ENCODE results near the gene OR51M1.
"Not testable (repeated sequence)": the region's sequence is repeated elsewhere in the genome, so short reads cannot be mapped to it uniquely, and the experiment has no call there.

OR51M1 gene

GRCh38 chr11:5383576-5383975 lies at the start of gene OR51M1:
OR51M1 (plus strand) TSS chr11:5383812; CDS start chr11:5389399, 5,587 bp downstream.
- in situ Hi-C loops (cut with HindIII; ENCODE audit: low pct_ligation_motif_present, low pct_unique_long_range_greater_than_20kb, low sequenced_read_pairs), result no loop called here
- DNase-seq, result no peak

DNA sequence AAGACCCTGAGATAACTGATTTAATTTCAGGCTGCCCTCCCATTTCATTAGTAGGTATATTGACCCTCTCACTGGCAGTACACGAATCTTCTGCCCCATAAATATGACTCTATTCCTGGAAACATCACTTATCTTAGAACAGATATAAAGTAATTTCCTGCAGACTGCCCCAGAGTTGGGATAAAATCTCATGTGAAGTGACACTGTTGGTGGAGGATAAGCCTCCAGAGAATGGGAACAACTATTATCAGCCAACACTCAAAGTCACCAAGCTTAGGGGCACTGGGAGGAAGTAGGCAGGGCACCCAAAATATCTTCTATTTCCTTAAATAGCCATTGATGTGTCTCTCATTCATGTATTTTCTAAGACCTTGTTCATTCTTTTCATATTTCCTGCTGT lies 48.4 kb upstream of the OR51M1 start:
- in situ Hi-C loops (cut with HindIII; ENCODE audit: low pct_ligation_motif_present, low pct_unique_long_range_greater_than_20kb, low sequenced_read_pairs), result no loop called here
- no peak for DNase-seq

DNA sequence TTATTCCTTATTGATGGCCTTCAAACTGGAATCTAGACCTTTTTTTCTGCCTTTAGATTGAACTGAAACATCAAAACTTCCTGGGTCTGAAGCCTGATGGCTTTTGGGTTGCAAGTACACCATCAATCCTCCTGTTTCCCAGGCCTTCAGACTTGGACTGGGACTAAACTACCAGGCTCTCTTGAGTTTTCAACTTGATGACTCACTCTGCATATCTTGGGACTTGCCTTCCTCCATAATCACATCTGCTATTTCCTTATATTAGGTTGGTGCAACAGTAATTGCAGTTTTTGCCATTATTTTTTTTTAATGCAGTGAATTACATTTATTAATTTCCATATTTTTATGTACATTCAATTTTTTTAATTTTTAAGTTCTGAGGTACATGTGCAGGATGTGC lies 47.3 kb upstream of the OR51M1 start:
- in situ Hi-C loops (cut with HindIII; ENCODE audit: low pct_ligation_motif_present, low pct_unique_long_range_greater_than_20kb, low sequenced_read_pairs), result no loop called here
- DNase-seq, result no peak

DNA sequence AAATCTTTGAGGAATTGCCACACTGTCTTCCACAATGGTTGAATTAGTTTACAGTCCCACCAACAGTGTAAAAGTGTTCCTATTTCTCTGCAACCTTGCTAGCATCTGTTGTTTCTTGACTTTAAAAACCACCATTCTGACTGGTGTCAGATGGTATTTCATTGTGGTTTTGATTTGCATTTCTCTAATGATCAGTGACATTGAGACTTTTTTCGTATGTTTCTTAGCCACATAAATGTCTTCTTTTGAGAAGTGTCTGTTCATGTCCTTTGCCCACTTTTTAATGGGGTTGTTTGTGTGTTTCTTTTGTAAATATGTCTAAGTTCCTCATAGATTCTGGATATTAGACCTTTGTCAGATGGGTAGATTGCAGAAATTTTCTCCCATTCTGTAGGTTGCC lies 46.4 kb upstream of the OR51M1 start:
- in situ Hi-C loops (cut with HindIII; ENCODE audit: low pct_ligation_motif_present, low pct_unique_long_range_greater_than_20kb, low sequenced_read_pairs); DNase-seq: not testable (repeated sequence)

- in situ Hi-C loops (cut with HindIII; ENCODE audit: low pct_ligation_motif_present, low pct_unique_long_range_greater_than_20kb, low sequenced_read_pairs), result no loop called here
- no peak for DNase-seq
Measured at GRCh38 chr11:5339771-5340322, 43.8 kb upstream of the OR51M1 start.

DNA sequence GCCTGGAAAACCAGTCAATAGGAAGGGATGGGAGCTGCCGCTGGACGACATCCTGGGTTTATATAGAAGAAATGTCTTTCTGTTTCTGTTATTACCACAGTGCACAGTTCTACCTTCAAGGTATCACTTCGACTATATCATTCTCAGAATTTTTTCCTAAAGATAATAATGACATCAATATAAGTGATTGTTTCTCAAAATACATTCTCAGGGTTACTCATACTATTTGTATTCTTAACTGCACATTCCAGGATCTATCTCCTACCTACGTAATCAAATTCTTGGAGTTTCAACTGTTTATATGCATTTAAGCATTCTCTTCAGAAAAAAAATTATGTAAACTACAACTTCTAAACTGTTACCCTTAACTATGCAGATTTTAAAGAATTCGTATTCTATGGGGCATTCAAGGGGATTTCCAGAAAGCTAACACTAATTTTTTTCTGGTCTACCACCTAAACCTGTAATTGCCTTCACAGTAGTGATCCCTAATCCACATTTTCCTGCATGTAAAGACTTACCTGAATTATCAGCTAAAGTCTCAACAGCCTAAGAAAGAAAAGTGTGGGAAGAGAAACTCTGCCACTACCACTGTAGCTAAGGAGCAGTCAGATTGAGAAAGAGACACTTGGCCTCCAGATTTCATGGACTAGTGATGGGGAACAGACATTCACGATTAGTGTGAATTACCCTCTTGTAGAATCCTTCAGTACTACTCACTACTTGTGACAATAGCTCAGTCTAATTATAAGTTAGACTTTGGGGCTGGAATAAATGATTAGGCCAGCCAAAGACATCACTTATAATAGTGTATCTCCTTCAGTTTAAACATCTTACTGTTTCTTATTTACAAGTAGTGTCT lies 39.9 kb upstream of the OR51M1 start, which contains the start of gene OR51B5:
OR51B5 (minus strand) TSS at position 51 of the 862 bp plus-strand sequence; CDS start at position 51, 0 bp downstream.
- in situ Hi-C loops (cut with HindIII; ENCODE audit: low pct_ligation_motif_present, low pct_unique_long_range_greater_than_20kb, low sequenced_read_pairs), result no loop called here
- no peak for DNase-seq

- no peak for DNase-seq
- in situ Hi-C loops (cut with HindIII; ENCODE audit: low pct_ligation_motif_present, low pct_unique_long_range_greater_than_20kb, low sequenced_read_pairs), result no loop called here
Measured at GRCh38 chr11:5345831-5346230, 37.8 kb upstream of the OR51M1 start.

DNA sequence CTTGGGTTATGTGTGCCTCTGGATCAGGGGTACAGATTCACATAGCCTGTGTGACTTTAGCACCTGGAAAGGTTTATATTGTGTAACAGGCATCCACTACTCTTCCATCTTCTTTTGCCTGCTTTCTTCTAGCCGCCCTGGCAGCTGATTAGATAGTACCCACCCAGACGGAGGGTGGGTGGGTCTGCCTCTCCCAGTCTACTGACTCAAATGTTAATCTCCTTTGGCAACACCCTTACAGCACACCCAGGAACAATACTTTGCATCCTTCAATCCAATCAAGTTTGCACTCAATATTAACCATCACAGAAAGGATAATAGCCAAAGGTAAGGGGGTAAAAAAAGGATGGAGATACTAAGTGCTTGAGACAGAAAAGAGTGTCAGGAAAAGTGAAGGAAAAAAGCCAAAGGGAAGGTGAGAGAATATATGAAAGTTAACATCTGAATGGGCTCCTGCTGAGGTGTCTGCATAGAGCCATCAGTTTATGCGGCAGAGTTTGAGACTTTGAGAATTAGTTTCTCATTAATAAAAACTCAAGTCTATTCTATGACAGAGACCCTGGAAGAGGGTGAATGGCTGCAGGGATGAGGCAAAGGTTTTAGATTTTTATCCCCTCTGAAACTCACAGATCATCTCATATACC lies 34.9 kb upstream of the OR51M1 start:
- in situ Hi-C loops (cut with HindIII; ENCODE audit: low pct_ligation_motif_present, low pct_unique_long_range_greater_than_20kb, low sequenced_read_pairs), result no loop called here
- DNase-seq, result no peak

DNA sequence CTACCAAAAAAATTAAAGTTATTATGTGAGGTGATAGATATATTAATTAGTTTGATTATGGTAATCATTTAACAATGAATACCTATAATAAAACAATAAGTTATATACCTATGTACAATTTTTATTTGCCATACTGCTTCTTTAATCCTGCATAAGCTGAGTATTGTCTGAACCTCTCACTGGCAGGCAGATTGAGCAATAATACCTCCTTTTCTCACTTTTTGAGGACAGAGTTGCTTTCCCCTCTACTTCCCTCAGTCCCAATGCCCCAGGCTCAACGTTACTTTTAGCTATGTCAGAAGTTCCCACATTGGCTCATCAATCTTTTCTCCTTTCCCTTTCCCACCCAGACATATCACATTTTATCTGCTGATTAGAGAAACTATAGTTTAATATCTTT lies 34.1 kb upstream of the OR51M1 start:
- DNase-seq, result no peak
- in situ Hi-C loops (cut with HindIII; ENCODE audit: low pct_ligation_motif_present, low pct_unique_long_range_greater_than_20kb, low sequenced_read_pairs), result no loop called here

DNA sequence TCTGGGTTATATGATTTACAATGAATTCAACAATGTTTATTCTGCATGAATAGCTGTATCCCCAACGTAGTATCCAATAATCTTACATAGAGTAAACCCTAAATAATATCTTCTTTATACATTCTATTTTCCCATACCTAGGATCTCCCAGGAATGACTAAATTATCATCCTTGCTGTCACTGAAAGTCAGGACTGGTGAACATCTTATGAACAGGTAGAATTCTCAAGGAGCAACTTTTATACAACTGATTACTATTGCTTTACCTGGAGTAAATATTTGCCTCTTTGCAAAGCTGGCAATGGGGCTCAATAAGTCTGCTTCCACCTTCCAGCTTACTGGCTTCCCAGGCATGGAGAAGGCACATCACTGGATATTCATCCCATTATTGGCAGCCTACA lies 32.4 kb upstream of the OR51M1 start, which contains the start of gene OR51B6:
OR51B6 (plus strand) TSS at position 301 of the 400 bp plus-strand sequence; CDS start at position 301, 0 bp downstream.
- no peak for DNase-seq
- in situ Hi-C loops (cut with HindIII; ENCODE audit: low pct_ligation_motif_present, low pct_unique_long_range_greater_than_20kb, low sequenced_read_pairs), result no loop called here

DNA sequence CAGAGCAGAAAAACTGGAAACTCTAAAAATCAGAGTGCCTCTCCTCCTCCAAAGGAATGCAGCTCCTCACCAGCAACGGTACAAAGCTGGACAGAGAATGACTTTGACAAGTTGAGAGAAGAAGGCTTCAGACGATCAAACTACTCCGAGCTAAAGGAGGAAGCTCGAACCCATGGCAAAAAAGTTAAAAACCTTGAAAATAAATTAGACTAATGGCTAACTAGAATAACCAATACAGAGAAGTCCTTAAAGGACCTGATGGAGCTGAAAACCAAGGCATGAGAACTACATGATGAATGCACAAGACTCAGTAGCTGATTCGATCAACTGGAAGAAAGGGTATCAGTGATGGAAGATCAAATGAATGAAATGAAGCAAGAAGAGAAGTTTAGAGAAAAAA lies 27.6 kb upstream of the OR51M1 start:
- in situ Hi-C loops (cut with HindIII; ENCODE audit: low pct_ligation_motif_present, low pct_unique_long_range_greater_than_20kb, low sequenced_read_pairs); DNase-seq: not testable (repeated sequence)

GRCh38 chr11:5362017-5362625 lies 21.5 kb upstream of the OR51M1 start:
- DNase-seq, result no peak
- in situ Hi-C loops (cut with HindIII; ENCODE audit: low pct_ligation_motif_present, low pct_unique_long_range_greater_than_20kb, low sequenced_read_pairs), result no loop called here

DNA sequence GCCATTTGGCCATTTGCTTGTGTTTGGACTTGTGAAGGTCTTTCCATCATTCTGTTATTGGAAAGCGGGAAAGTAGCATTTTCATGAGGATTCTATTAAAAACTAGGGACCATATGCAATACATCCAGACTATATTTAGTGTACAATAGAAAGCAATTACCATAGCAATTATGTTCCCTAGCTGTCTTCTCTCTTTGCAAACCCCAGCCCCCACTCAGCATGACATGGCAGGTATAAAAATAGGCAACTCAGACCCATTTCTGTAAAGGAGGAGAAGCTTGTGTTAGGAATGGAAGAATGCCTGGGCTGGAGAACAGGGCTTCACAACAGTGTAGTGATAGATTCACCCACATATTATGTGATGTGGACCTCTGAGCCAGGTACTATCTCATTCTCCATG lies 19.9 kb upstream of the OR51M1 start:
- in situ Hi-C loops (cut with HindIII; ENCODE audit: low pct_ligation_motif_present, low pct_unique_long_range_greater_than_20kb, low sequenced_read_pairs), result no loop called here
- no peak for DNase-seq

GRCh38 chr11:5364214-5364613 lies 19.4 kb upstream of the OR51M1 start:
- in situ Hi-C loops (cut with HindIII; ENCODE audit: low pct_ligation_motif_present, low pct_unique_long_range_greater_than_20kb, low sequenced_read_pairs), result no loop called here
- DNase-seq, result peak; percentile 67

DNA sequence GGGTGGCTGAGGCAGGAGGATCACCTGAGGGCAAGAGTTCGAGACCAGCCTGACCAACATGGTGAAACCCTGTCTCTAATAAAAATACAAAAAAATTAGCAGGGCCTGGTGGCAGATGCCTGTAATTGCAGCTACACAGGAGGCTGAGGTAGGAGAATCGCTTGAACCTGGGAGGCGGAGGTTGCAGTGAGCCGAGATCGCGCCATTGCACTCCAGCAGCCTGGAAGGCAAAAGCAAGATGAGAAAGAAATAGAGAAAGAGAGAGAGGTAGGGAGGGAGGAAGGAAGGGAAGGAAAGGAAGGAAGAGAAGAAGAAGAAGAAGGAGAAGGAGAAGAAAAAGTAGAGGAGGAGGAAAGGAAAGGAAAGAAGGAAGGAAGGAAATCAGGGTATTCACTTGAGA lies 17.2 kb upstream of the OR51M1 start:
- in situ Hi-C loops (cut with HindIII; ENCODE audit: low pct_ligation_motif_present, low pct_unique_long_range_greater_than_20kb, low sequenced_read_pairs); DNase-seq: not testable (repeated sequence)

- DNase-seq, result no peak
- in situ Hi-C loops (cut with HindIII; ENCODE audit: low pct_ligation_motif_present, low pct_unique_long_range_greater_than_20kb, low sequenced_read_pairs), result no loop called here
Measured at GRCh38 chr11:5366856-5367255, 16.8 kb upstream of the OR51M1 start.

DNA sequence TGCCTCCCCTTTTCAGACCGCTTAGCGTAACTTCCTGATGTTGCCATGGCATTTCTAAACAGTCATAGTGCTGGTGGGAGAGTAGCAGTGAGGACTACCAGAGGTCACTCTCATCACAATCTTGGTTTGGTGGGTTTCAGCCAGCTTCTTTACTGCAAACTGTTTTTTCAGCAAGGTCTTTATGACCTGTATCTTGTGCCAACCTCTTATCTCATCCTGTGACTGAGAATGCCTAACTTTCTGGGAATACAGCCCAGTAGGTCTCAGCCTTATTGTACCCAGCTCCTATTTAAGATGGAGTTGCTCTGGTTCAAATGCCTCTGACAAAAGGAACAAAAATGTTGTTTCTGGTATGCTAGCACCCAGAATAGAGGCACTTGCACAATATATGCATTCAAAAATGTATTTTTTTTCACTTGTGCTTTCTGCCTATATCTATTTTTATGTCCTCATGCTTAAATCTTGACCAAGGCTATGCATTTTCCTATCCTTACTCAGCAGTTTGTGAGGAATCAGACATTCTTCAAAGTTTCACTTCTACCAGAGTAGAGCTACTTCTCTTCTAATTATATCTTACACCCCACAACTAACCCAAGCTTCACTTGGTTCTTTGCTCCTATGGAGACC lies 16.1 kb upstream of the OR51M1 start:
- DNase-seq, result no peak
- in situ Hi-C loops (cut with HindIII; ENCODE audit: low pct_ligation_motif_present, low pct_unique_long_range_greater_than_20kb, low sequenced_read_pairs), result no loop called here

DNA sequence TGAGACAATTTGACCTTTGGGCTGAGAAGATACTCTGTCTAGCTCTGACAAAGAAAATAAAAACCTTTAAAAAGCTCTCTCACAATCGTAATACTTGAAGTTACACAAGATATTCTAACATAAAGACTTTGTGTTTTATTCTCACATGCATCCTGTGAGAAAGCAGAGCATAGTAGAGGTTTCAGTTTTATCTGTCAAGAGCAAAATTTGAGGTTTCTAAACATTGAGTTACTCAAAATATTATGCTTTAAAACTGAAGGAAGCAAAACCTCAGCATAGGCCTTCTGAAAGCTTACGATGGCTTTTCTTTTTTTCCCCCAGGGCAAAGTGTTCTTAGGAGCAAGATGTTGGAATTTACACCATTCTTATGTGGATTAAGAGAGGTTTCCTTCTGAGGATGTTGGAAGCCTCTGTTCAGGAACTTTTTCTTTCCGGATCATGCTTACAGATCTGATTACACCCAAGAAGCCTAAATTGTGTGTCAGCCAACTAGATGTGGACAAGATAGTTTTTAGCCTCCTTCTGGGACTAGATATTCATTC lies 15.0 kb upstream of the OR51M1 start:
- in situ Hi-C loops (cut with HindIII; ENCODE audit: low pct_ligation_motif_present, low pct_unique_long_range_greater_than_20kb, low sequenced_read_pairs), result no loop called here
- no peak for DNase-seq
